ENCODE results near the gene RALGPS1.

DNA sequence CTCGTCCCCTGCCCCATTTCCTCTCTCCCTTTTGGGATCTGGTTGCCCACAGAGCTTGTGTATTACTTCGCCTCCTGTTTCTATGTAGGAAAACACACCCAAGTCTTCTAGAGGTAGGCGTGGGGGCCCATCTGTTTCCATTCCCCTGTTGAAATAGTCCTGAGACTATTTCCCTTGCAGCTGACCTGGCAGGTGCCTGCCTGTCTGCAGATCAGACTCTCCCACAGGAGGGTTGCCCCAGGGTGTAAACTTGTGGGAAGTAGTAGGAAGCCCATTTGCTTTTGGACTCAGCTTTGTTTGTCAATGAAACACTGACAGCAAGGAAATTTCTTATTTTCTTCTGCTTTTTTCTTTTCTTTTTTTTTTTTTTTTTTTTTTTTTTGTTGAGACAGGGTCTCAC, 333.7 kb downstream of the RALGPS1 start:
- TF ChIP-seq, protein P1, sequence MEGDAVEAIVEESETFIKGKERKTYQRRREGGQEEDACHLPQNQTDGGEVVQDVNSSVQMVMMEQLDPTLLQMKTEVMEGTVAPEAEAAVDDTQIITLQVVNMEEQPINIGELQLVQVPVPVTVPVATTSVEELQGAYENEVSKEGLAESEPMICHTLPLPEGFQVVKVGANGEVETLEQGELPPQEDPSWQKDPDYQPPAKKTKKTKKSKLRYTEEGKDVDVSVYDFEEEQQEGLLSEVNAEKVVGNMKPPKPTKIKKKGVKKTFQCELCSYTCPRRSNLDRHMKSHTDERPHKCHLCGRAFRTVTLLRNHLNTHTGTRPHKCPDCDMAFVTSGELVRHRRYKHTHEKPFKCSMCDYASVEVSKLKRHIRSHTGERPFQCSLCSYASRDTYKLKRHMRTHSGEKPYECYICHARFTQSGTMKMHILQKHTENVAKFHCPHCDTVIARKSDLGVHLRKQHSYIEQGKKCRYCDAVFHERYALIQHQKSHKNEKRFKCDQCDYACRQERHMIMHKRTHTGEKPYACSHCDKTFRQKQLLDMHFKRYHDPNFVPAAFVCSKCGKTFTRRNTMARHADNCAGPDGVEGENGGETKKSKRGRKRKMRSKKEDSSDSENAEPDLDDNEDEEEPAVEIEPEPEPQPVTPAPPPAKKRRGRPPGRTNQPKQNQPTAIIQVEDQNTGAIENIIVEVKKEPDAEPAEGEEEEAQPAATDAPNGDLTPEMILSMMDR (IDR thresholded peaks at IDR 0.05) = no peak
- no peak for TF ChIP-seq EZH2 (IDR thresholded peaks at IDR 0.05; ENCODE audit: borderline replicate concordance, insufficient read depth, low read depth, low read length, poor library complexity, severe bottlenecking)

Measured in B cell (primary cell).